Endometrial microvascular endothelial cells (primary cell): ENCODE data around the gene ATG14. TPM values are rescaled to one million over a fixed set of nuclear protein-coding genes. Genes with fewer than 3 reads are reported as not detected.
"Not testable (repeated sequence)": the region's sequence is repeated elsewhere in the genome, so short reads cannot be mapped to it uniquely, and the experiment has no call there.

Experiments used
- in situ Hi-C: cut with HindIII; loops from 2 replicates; pipeline ENCODE4 v1.10.0; 2017; ENCODE audit warnings: low sequenced_read_pairs, low pct_unique_long_range_greater_than_20kb; ENCODE audit errors: inconsistent ontology term
- total RNA-seq: library from RNA; depleted of rRNA; stranded (reverse); fragments of >200 nt; gene quantifications from one replicate; pipeline ENCODE4 v1.2.3, GENCODE V29; 2015; ENCODE audit errors: inconsistent ontology term

Gene ATG14
- total RNA-seq, 1 donor from 2014 or later: 7.4 TPM

DNA sequence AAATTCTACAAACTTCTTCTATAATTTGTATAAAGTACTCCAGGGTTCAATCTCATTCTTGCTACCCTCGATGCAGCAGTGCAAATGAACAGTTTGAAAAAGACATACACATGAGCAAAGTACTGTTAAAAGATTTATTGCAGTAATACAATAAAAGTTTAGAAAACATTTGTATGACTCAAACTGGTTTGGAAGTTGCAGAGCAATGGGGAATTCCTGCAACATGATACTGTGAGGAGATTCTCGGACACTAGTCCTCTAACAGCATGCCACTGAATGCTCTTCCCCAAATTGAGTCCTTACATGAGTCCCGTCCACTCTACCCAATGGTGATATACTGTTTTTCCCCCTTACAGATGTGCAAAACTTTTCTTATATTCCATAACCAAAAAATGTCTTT lies 45.4 kb downstream of the ATG14 start:
- in situ Hi-C loops: no loop called here

DNA sequence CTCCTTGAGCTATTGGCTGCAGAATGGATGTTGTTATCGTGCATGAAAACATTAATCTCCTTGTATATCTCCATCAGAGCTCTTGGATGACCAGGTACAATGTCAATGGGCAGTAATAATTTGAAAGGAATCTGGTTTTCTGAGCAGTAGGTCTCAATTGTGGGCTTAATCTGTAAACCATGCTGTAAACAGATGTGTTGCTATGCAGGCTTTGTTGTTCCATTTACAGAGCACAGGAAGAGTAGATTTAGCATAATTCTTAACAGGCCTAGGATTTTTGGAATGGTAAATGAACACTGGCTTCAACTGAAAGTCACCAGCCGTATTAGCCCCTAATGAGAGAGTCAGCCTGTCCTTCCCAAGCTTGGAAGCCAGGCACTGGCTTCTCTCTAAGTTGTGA lies 50.4 kb downstream of the ATG14 start:
- in situ Hi-C loops: no loop called here

DNA sequence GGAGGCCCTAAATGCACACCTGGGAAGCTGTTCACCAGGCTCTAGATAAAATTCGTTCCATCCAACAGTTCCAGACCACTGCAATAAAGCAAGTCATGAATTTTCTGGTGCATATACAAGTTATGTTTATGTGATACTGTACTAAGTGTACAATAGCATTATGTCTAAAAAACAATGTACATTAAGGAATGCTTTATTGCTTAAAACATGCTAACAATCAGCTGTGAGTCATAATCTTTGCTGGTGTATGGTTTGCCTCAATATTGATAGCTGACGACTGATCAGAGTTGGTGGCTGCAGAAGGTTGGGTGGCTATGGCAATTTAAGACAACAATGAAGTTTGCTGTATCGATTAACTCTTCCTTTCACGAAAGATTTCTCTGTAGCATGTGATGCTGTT lies 52.3 kb downstream of the ATG14 start:
- in situ Hi-C loops: no loop called here

DNA sequence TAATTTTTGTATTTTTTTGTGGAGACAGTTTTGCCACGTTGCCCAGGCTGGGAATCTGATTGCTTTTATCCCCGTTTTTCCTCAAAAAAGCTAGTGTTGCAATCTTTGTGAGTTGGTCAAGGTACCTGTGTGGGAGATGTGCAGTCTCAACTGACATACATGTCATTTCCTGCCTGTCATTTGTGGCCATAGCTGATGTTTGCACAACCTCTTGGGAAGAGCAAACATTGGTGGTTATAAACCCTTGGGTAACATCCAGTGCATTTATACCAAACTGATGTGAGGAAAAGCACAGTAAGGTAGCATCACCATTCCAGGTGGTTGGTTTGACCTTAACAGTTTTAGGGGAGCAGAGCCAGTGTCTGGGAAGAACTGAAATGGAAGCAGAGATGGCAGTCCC lies 54.7 kb downstream of the ATG14 start:
- in situ Hi-C loops: no loop called here

DNA sequence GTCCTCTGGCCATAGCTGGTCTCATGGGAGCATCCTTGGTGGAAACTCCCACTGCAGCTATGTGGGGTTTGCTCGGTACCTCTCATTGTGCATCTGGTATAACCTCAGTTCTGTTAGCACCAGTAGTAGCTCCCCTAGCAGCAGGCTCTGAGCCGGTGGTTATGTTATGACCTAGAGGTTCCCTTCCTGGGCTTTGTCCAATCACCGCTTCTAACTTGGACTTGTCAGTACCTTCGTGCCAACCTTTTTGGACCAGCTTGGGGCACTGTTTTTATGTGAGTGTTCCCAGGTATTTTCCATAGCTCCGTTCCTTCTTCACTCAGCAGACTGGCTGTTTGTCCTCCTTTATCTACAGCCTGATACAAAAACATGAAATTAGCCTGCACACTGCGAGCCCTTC lies 55.7 kb downstream of the ATG14 start:
- in situ Hi-C loops: no loop called here

DNA sequence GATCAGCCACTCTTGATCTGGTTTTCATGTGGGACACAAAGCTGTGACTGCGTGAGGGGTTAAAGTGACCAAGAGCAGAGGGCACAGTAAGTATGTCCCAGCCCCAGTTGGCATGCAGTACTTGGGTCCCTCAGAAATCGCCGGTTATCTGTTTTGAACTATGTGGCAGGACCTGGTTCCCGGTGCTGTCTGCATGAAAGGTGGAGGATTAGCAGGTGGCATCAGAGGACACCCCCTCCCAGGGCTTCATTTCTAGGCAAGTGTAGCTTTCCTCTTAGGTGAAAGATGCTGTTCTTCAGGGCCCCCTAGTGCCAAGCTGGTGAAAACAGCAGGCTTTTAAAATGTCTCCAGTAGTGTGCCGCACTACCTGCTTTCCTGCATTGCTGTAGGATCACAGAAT lies 57.1 kb downstream of the ATG14 start:
- in situ Hi-C loops: no loop called here

DNA sequence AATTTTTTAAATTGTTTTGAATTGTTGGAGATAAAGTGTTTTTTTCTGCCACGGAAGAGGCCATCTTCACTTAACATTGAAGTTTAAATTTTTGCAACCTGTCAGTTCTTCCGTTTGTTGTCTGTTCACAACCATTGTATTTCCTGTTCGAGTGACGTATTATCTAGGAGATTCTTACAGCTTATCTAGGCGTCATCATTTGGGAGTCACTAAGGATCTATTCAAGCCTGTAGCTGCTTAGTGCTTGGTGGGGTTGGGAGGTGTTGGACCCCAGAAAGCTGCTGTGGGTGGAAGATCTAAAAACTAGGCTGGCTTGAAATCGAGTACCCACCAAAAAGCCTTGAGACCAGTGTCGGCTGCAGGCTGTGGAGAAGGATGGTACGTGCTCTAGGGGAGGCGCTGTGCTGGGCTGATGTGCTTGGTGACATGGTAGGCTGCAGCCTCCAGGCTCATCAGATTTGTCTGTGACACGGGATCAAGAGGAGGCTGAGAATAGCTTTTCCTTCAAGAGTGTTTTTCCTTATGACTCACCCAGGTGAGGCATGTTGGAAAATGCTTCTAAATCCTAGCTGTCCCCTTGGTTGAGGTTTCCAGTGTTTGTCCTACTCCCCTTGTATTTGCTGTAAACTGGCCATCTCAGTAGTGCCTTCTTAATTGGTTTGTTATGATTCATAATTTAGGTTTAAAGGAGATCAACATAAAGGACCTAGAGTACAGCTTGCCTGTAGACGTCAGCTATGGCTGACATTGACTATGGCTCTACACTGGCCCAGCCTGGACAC lies 57.8 kb downstream of the ATG14 start:
- in situ Hi-C loops: no loop called here

DNA sequence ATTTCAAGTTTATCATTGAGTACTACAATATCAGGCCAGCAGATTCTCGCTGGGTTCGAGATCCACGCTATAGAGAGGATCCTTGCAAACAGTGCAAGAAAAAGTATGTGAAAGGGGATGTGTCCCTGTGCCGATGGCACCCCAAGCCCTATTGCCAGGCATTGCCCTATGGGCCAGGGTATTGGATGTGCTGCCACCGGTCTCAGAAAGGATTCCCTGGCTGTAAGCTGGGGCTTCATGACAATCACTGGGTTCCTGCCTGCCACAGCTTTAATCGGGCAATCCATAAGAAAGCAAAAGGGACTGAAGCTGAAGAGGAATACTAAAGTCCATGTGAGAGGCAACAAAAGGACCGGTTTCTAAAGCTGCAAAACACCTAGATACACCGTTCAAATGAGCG lies 59.4 kb downstream of the ATG14 start:
- in situ Hi-C loops: no loop called here

DNA sequence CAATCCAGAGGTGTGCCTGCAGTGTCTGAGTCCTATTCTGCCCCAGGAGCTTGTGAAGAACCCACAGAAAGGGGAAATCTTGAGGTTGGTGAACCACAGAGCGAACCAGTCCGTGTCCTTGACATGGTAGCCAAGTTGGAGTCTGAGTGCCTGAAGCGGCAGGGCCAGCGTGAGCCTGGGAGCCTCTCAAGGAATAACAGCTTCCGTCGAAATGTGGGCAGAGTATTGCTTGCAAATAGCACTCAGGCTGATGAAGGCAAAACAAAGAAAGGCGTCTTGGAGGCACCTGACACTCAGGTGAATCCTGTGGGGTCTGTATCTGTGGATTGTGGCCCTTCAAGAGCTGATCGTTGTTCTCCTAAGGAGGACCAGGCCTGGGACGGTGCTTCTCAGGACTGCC lies 60.5 kb downstream of the ATG14 start:
- in situ Hi-C loops: no loop called here

DNA sequence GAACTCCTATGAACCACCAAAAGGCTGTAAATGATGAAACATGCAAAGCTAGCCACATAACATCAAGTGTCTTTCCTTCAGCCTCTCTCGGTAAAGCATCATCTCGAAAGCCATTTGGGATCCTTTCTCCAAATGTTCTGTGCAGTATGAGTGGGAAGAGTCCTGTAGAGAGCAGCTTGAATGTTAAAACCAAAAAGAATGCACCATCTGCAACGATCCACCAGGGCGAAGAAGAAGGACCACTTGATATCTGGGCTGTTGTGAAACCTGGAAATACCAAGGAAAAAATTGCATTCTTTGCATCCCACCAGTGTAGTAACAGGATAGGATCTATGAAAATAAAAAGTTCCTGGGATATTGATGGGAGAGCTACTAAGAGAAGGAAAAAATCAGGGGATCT lies 61.2 kb downstream of the ATG14 start:
- in situ Hi-C loops: no loop called here

DNA sequence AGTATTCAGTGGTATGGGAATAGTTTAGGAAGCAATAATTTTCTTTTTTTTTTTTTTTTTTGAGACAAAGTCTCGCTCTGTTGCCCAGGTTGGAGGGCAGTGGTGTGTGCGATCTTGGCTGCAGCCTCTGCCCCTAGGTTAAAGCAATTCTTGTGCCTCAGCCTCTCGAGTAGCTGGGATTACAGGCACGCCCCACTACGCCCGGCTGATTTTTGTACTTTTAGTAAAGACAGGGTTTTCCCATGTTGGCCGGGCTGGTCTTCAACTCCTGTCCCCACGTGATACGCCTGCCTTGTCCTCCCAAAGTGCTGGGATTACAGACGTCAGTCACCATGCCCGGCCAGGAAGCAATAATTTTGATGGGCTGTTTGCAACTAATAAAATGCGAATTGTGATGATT lies 62.1 kb downstream of the ATG14 start:
- in situ Hi-C loops: no loop called here

DNA sequence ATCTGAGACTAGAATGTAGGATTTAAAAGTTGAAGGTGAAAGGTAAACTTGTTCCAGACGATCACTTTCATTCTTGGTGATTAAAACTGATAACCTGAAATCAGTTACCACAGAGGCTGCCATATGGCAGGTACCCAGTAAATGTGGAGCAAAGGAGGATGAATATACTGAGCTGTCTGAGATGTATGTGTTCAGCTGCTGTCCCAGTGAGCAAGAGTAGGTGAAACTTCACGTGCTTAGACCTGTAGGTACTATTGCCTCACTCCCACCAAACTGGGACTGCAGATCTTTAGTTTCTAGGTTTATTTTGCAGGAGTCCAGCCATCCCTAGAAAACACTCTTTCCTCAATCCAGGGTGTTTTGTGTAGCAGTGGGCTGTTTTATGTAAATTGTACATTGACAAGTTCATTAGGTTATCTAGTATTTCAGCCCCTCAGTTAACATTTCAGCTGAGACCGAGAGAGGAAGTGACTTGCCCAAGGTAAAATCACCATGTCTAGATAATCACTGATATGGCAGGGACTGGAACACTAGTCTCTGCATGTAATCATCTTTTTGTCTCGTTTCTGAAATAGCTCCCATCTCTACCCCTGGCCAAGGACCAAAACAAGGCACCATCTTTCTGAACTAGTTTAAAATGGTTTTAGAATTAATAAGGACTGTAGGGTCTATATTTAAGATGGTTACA lies 62.7 kb downstream of the ATG14 start:
- in situ Hi-C loops: no loop called here

DNA sequence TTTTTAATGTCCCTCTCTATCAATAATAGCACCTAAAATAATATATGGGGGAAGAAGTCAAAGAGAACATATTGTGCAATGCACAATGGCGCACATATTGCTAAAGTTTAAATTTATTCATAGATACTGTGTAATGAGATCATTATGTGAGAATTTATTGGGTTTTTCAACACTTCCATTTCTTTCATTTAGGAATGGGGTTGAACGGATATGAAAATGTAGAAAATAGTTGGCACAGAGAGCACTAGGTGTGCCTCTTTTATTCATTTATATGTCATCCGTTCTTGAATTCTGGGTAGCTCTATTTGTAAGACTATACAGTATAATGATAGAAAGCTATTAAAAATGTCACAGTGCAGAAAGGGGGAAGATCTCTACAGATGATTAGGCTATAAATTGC lies 63.9 kb downstream of the ATG14 start:
- in situ Hi-C loops: no loop called here

DNA sequence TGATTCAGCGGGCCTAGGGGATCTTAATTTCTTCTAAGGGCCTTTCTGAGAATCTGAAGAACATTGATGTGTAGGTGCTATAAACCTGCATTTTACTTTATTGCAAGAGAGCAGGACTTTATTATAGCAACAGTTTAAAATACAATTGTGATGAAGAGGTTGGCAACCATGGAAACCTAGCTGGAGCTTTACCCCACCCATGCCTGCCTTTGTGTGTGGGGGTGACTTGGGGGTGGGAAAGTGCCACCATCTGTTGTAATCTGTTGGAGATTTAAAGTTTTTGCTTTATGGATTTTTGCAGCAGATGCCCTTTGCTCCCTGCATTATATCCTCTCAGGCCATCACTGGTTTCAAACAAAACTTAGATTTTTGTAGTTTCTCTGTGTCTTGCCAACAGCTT lies 64.6 kb downstream of the ATG14 start:
- in situ Hi-C loops: no loop called here

DNA sequence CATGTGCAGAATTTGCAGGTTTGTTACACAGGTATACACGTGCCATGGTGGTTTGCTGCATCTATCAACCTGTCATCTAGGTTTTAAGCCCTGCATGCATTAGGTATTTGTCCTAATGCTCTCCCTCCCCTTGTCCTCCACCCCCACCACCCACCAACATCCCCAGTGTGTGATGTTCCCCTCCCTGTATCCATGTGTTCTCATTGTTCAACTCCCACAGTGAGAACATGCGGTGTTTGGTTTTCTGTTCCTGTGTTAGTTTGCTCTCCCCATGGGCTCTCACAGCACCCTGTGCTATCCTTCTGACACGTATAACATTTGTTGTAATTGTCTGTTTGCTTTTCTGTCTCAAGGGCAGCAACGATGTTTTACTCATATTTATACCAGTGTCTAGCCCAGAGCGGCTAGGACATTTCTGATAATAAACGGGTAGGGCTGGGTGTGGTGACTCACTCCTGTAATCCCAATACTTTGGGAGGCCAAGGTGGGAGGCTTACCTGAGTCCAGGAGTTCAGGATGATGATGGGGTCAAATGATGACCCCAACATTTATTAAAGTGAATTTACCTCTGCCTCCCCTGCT lies 67.0 kb downstream of the ATG14 start:
- in situ Hi-C loops: not testable (repeated sequence)

DNA sequence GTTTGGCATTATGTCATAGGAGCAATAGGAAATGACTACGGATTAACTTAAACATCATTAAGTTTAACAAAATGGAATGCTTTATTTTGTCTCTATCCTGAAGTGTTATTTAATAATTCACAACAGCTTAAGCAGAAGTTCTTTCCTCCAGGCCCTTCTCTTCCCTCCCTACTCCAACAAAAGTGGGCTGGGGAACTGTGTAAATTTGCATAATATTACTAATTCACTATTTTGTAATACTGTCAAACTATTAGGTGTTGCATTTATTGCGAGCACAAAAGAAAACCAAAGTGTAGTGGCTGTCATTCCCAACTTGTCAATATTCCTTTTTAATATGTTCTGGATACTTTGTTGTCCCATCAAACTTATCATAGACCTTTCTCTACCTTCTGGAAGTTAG lies 69.8 kb downstream of the ATG14 start:
- in situ Hi-C loops: no loop called here

DNA sequence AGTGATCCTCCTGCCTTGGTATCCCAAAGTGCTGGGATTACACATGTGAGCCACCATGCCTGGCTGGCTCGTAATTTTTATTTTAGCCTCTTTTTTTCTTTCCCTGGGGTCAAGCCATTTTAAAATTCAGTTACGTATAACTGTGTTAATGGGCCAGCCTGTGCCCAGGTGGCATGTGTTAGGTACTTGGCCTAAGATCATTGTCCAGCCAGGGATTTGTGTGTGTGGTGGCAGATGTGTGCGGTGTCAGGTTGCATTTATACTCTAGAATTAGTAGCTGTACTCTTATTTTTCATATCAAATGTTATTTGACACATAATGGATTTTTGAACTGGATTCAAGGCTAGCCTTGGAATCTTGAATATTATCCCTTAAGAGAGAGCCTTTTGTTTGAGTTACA lies 71.1 kb downstream of the ATG14 start:
- in situ Hi-C loops: no loop called here

DNA sequence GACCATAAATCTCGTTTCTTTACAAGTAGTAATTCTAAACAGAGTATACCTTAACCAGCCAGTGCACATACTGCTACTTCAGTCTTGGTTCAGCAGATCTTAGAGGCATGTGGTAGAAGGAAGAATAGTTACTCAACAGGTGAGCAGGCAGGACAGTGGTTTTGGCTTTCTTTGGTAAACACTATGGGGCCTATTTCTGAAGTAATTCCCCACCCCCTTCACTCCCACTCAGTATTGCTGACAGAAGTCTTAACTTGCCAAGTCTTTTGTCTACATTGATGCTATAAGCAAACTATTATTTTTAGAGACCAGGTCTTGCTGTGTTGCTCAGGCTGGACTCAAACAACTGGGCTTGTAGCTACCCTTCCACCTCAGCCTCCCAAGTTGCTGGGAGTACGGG lies 71.9 kb downstream of the ATG14 start:
- in situ Hi-C loops: no loop called here

DNA sequence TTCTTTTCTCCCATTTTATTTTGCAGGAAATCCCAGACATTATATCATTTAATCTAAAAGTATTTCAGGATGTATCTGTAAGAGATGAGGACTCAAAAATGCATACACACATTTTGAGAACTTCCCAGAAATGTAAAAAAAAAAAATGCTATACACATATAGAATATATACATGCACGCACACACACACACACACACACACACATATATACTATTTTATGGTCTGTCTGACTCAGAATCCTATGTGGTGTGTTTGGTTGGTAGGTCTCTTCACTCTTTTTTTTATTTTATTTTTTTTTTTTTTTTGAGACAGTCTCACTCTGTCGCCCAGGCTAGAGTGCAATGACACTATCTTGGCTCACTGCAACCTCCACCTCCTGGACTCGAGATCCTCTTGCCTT lies 74.9 kb downstream of the ATG14 start:
- in situ Hi-C loops: no loop called here

DNA sequence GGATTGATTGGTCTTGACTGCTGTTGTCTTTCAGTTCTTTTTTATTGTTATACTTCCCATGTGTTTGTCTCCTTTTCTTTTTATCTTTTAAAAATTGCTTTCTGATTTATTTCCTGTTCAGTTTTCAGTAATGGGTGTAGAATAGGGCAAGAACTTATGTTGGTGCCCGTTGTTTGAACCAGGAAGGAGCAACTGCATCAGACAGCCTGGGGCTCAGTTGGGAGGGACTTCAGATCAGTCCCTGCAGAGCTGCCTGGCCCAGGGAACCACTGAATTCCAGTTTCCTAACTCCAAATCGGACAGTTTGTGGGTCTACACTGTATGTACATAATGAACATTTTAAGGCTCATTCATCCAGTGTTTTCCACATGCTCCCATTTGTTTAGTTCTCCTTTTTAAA lies 75.5 kb downstream of the ATG14 start:
- in situ Hi-C loops: no loop called here
